Stimulated activated CD4-positive, alpha-beta T cell treated with anti-CD3 and anti-CD28 coated beads, Interleukin-4, amount 100 ng/mL, for 24 hours (primary cell): ENCODE data around the gene LARP6.
"Not testable (repeated sequence)": the region's sequence is repeated elsewhere in the genome, so short reads cannot be mapped to it uniquely, and the experiment has no call there.

Experiments
- DNase-seq: peaks from one replicate; pipeline ENCODE4 v3.0.0-alpha.2; 2020

The LARP6 gene

GRCh38 chr15:70829371-70830166 is 24.4 kb downstream of the LARP6 start:
- DNase-seq, result no peak

- DNase-seq, result no peak
Observed at GRCh38 chr15:70827721-70828120, 26.2 kb downstream of the LARP6 start.

- no peak for DNase-seq
Observed at GRCh38 chr15:70826634-70827033, 27.3 kb downstream of the LARP6 start.

GRCh38 chr15:70825841-70826240 is 28.1 kb downstream of the LARP6 start:
- no peak for DNase-seq

DNA sequence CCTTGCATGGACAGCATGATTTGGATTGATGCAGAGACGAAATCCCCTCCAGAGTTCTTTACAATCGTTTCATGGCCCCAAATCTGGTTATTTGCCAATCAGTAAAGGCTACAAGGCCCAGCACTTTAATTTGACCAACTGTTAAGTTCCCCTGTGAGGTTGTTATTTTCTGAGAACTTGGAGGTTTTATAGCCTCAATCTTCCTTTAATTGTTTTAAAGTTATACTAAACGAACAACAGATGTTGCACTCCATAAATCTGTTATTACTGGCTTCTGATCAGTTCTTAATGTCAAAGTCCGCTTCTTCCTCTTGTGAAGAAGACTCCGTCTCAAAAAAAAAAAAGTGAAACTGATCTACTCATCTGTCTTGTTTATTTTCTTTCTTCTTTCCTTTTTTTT is 30.8 kb downstream of the LARP6 start:
- no peak for DNase-seq

- DNase-seq, result no peak
Observed at GRCh38 chr15:70820214-70820613, 33.7 kb downstream of the LARP6 start.

DNA sequence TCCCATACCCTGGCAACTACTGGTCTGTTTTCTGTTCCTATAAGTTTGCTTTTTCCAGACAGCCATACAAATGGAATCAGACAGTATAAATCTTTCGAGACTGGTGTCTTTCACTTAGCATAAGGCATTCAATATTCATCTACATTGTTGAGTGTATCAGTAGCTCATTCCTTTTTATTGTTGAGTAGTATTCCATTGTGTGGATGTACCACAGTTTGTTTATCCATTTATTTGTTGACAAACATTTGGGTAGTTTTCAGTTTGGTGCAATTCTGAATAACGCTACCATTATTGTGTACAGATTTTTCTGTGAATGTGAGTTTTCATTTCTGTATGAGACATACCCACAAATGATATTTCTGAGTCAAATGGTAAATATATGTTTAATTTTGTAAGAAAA is 35.4 kb downstream of the LARP6 start:
- DNase-seq, result no peak

GRCh38 chr15:70817266-70817665 is 36.7 kb downstream of the LARP6 start:
- no peak for DNase-seq

DNA sequence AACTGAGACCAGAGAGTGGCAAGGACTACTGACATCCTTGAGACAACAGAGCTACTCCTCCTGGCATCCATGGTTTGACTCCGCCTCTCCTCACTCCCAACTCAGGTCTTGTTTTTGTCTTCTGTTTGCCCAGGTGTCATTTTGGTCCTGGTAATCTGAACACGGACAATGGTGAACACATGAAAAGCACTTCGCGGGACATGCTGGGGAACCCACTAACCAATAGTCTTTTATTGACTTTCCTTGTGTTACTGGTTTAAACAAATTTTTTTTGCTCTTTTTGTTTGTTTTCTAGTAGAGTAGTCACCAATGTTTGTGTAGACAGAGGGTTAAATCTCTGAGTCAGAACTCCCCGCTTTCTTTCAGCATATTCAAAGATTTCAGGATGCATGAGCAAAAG is 38.4 kb downstream of the LARP6 start:
- DNase-seq, result no peak

- not testable (repeated sequence) for DNase-seq
Observed at GRCh38 chr15:70815011-70815410, 38.9 kb downstream of the LARP6 start.

DNA sequence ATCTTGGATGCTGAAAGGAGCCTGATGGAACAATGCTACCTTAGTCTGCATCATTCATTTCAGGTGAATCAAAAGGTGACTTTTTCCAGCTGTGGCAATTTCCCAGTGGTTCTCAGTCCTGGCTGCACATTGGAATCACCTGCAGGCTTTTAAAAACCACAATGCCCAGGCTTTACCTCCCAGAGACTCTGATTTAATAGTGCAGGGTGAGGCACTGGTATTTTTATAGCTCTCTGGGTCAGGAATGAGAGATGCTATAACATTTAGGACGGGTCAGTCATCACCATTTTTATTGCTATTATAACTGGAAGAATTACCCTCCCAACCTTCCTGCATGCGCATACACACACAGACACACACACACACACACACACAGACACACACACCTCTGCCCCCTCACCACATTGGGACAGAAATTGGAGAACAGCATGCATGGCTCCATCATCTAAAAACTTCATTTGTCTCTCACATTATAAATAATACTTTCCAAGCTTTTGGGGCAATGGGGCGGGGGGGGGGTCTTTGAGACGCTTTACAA is 41.1 kb downstream of the LARP6 start:
- no peak for DNase-seq

DNA sequence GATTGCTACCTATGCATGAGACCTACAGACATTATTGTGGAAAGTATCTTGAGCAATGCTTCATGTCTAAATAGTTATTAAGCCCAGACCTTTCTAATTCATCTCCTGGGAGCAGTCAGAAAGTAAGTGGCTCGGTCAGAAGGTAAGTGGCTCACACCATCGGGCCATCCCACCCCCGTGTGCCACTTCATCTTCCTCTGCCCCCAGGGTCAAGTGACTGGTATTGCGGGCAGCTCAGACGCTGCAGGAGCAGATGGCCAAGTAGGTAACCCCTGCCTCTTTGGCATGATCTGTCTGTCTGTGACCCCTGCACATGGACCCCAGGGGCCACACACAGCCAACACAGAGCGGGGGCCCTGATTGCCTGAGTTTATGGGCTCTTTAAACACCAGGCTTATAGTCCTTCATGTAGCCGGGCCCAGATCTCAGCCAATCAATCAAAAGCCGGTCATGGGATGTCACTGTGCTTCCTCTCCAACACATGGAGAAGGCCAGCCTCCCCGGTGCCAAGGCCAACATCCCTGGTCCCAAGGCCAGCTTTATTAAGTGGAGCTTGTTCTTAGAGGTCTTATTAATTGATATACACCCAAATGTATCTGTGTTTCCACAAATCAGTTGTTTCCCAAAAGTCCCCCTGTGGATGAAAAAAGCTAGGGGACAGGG is 42.9 kb downstream of the LARP6 start:
- DNase-seq, result no peak

GRCh38 chr15:70806992-70807712 is 46.8 kb downstream of the LARP6 start:
- no peak for DNase-seq

DNA sequence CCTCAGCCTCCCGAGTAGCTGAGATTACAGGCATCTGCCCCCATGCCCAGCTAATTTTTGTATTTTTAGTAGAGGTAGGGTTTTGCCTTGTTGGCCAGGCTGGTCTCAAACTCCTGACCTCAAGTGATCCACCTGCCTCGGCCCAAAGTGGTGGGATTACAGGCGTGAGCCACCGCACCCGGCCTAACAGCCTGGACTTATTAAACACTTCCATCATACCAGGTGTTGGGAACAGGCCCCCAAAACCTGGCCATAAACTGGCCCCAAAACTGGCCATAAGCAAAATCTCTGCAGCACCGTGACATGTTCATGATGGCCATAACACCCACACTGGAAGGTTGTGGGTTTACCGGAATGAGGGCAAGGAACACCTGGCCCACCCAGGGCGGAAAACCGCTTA is 49.6 kb downstream of the LARP6 start:
- not testable (repeated sequence) for DNase-seq

DNA sequence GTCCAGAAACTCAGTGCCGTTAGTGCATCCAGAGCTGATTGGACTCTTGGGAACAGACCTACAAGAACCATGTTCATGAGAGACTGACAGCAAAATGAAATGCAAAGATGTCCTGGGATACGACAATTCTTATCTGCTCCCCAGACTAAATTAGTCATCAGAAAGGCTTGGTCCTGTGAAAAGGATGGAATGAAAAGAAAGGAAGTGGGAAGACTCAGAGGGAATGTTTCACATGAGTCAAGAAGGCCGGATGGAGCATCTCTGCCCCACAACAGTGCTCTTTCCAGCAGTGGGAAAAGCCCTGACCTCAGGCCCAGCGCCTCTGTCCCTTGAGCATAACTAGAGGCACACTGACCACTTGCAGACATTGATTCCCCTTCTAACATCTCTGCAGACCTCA is 51.3 kb downstream of the LARP6 start:
- DNase-seq, result no peak

- no peak for DNase-seq
Observed at GRCh38 chr15:70801109-70801508, 52.8 kb downstream of the LARP6 start.

GRCh38 chr15:70799667-70800450 is 54.1 kb downstream of the LARP6 start:
- no peak for DNase-seq

- DNase-seq, result no peak
Observed at GRCh38 chr15:70797464-70797863, 56.5 kb downstream of the LARP6 start.

DNA sequence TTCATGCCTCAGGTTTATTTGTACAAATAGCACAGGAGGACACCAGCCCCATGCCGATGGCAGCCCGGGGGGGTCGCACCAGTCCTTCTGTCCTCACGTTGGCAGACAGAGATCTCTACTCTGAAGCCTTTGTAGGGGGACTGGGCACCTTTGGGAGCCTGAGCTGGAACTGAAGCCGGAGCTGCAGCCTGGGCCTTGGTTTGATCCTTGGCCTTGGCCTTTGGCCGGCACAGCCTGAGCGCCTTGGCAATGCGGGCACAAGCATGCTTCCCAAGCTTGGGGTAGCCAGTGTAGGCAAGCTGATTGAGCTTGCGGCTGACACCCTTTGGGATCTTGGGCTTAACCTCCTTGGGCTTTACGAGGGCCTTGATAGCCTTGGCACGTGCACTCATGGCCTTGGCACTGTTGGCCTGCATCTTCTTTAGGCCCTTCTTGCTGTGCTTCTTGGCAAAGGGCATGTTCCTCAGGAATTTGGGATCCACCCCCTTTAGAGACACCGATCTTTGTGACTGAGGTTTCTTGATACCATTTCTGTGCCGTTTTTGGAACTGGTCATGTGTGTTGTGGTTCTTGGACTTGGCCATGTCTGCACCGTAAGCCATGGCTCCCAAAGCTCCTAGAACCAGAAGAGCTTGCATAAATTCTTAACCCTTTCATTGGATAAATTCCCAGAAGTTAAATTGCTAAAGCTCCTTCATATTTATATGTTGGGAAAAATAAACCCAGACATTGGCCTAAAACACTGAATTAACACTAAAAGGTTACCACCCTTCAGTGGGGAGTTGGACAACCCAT is 57.2 kb downstream of the LARP6 start:
- DNase-seq, result no peak

- no peak for DNase-seq
Observed at GRCh38 chr15:70795311-70795665, 58.7 kb downstream of the LARP6 start.

- DNase-seq, result no peak
Observed at GRCh38 chr15:70794596-70795310, 59.2 kb downstream of the LARP6 start.
